ENCODE data around the gene ESAM. TPM values are rescaled to one million over a fixed set of nuclear protein-coding genes. Genes with fewer than 3 reads are reported as not detected.

ESAM gene
- total RNA-seq, 1 donor from 2014 or later: 465 TPM

DNA sequence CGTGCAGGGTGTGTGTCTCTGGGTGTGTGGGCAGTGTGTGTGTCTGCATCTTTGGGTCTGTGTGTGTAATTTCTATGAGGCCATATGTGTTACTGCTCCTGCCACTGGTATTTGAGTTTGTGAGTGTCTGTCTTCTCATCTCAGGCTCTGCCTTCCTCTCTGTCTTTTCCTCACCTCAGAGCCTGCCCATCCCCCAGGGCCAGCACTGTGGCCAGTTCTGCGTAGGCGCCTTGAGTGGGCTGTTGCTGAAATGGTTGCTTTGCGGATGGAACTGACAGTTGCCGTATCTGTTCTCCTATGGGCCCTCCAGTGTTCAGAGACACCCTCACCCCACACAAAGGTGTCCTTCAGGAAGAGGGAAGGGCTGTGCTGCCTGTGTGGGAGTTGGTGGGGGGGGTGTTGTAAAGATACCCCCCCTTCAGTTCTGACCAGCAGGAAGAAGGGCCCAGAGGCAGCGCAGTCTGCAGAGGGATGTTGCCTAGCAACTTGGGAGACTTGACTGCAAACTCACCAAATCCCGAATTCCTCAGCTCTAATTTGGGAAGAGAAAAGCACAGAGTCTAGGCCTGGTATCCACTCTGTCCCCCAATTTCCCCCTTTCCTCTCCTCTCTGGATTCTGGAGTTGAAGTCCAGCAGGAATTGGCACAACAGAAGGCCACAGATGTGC lies 24.3 kb downstream of the ESAM start:
- no peak for DNase-seq (ENCODE audit: extremely low read depth, low read depth, low spot score)

DNA sequence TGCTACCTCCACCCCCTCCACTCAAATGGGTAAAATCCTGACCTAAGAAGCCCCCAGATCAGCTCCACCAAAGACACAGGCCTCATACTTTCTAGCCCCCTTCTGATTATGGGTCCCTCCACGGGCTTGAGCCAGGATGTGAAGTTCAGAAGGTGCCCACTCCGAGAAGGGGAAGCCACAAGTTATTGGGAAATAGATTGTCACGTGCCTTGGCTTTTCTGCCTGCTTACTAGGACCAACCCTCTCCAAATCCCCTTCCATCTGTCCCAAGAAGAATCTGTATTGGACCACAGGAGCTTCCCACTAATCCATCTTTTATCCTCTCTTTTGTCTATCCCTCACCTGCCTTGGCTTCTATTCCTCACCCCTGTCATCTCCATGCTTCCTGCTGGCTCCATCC lies 25.4 kb downstream of the ESAM start:
- no peak for DNase-seq (ENCODE audit: extremely low read depth, low read depth, low spot score)

DNA sequence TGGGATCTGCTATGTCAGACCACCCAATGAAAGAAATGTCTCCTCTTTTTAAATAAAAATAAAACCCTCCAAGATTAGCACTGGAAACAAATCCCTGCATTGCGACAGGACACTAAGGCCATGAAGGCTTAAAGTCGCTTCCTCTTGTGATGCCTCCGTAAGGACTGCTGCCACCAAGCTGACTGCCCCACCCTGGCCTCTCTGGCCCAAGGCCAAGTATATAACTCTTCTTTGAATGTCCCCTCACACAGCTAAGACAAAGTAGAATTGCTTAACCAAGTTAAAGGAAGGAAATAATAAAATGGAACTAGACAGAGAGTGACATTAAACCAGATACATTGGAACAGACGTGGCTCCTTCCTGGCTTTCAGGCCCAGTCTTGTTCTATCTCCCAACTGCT lies 29.9 kb downstream of the ESAM start:
- no peak for DNase-seq (ENCODE audit: extremely low read depth, low read depth, low spot score)

DNA sequence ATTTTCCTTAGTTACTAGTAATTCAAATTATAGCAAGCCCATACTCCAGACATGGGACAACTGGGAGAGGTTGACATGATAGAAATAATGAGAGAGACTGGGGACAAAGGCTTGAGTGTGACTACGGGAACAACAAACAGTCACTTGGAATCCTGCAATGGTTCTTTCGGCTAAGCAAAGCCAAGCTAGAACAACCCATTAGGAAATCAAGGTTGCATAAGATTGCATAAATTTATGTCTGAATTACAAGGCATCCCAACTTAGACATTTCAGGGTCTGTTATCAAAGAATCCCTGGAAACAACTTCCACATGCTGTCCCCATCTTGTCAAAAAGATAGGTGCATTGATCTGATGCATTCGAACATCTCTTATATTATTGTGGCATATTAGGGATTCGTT lies 32.5 kb downstream of the ESAM start:
- DNase-seq (ENCODE audit: extremely low read depth, low read depth, low spot score): no peak

DNA sequence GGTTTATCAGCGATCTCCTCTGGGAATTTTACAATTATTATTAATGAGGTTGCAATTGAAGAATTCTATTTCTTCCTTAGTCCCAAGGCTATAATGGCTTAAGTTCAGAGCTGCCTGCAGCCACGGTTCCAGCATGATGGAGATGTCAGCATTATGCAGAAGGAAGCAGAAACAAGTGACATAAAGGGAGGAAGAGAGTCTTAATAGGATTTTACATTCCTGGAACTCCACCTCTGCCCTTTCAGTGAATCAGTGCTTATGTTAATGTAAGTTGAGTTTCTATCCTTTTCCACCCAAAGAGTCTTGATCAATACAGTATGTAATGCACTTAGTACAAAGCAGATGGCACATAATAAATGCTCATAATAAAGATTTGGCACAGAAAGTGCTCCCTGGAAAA lies 34.0 kb downstream of the ESAM start:
- no peak for DNase-seq (ENCODE audit: extremely low read depth, low read depth, low spot score)

DNA sequence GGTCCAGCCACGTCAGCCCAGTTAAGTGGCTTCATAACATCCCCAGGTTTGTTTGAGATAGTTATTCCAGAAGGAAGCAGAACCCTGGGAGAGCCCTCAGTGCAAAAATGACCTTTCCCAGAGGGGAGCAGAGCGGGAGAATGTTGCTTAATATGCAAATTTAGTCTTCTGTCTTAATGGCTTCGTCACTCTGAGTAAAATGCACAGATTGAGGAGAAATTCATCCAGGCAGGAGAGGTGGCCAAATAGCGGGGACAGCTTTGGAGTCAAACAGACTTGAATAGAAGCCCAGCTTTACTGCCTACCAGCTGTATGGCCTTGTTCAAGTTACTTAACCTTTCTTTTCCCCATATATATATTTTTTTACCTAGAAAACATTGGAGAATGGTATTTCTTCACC lies 34.6 kb downstream of the ESAM start:
- no peak for DNase-seq (ENCODE audit: extremely low read depth, low read depth, low spot score)

DNA sequence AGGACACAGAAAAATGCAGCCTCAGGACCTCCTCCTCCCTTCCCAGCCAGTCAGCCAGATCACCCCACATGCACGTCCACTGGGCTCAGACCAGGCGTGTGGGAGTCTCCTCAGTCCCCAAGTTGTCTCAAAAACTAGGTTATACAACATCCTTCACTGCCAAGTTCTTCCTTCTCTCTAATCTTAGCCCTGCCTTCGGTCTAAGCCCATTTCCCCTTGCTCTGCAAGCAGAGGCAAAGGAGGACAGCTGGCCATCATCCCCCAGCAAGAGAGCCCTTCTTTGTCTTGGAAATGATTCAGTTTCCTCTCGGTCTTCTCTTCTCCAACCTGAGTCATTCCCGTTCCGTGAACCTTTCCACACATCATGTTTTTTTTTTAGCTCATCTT lies 36.4 kb downstream of the ESAM start:
- no peak for DNase-seq (ENCODE audit: extremely low read depth, low read depth, low spot score)

DNA sequence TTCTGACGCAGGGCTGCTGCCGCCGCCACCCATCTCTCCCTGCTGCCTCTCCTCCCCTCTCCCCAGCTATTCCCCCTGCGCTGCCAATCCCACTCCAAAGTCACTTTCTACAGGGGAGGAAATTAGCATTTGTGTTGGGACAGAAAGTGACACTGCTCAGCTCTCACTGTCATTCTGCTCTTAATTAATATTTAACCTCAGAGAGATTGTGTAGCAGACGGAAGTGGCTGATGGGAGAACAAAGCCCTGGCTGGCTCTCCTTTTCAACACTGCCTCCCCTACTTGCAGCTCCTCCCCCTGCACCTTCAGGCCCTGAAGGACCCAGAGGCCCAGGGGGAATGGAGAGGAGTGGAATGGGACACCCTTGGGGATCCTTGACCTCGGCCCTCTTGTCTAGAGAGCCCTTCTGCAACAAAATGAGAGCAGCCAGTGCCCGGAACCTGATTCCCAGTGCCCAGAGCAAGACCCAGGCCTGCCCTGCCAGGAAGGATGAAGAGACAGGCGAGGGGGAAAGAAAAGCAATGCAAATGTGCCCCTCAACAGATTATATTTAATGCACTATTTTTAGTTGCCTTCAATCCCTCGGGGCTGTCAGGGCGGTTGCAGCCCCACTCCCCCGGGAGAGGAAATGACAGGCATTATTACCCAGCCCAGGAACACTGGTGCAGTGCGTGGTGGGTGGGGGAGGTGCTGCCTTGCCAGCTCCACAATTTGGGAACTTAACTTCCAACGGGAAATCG lies 36.9 kb downstream of the ESAM start:
- DNase-seq (ENCODE audit: extremely low read depth, low read depth, low spot score): no peak

DNA sequence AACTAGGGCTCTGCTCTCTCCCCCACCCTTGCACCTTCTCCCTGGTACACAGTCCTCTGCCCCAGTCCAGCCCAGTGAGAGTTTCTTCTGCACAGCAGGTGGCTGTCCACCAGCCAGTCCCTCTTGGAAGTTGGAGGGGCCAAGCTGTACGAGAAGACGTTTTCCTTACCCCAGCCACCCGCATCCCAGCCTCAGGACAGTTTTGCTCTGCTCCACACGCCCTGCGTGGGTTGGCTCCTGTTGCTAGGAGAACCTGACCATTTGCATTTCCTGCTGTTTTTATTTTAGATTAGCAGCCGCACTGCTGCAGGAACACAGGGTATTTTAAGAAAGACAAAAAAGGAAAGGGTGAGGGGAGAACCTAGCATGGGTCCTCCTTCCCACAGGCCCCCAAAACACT lies 39.9 kb downstream of the ESAM start:
- no peak for DNase-seq (ENCODE audit: extremely low read depth, low read depth, low spot score)

DNA sequence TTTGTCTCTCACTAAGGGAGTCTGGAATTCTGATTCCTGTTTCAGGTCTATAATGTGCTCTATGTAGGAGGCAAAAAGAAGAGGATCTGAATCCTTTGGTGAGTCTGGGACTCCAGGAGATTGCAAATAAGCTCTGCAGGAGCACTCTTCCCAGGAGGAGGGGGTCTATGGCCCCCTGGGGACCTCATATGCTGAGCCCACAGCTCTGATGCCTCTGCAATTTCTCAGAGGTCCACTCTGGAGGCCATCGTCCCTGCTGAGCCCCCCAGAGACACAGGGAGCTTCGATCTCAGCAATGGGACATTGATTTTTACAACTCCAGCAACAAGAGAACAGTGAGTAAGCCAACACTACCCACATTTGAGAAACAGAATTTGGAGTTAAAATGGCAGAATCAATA lies 42.6 kb downstream of the ESAM start:
- no peak for DNase-seq (ENCODE audit: extremely low read depth, low read depth, low spot score)

DNA sequence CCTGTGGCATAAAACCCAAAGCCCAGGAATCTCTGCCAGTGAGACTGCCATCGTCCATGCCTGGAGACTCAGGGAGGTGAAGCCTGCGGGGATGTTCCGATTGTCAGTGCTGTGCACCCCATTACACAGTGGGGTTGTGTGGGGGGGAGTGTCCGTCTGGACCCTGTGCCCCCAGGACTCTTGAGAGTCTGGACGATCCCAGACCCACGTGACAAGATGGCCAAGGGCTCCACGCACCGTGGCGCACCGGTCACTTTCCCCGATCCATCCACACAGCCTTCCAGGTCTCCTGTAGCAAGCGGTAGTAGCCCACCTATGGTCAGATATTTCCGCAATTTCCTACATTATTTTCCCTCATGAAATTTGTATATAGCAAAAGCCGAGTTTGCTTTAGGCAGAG lies 43.3 kb downstream of the ESAM start:
- DNase-seq (ENCODE audit: extremely low read depth, low read depth, low spot score): no peak

DNA sequence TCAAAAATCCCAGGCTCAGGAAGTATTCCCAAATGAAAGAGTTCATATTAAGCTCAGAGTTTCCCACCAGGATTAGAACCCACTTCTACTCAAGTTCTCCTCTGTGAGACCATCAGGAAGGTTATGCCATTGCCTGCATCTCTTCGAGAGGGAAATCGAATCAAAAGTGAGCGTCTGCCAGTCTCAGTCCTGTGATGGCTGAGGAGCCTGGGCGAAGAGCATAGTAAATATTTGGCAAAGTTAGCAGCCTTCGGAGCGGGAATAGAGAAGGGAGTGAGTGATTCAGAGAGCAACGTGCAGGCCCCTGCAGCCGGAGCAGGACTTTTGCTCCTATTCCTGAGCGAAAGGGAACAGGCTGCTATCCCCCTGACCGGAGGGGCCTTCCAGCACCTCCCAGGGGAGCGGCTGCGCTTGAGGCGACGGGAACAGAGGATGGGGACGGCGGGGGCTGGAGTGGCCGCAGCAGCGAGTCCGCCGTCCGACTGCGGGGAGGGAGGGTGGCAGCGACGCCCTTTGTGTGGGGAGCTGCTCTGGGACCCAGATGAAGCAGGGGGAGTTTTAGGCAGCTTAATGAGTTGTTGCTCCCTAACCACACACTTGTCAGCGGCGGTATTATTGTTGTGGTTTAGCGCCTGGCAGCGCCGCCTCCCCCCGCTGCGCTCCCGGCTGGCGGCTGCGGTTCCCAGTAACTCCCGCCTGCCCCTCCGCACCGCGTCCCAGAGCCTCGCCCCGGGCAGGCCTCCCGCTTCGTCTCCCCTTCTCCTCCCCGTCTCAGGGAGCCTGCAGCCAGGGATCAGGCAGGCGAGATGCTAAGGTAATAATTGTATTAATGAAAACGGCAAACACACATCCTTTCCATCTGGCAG lies 44.1 kb downstream of the ESAM start:
- DNase-seq (ENCODE audit: extremely low read depth, low read depth, low spot score): no peak

DNA sequence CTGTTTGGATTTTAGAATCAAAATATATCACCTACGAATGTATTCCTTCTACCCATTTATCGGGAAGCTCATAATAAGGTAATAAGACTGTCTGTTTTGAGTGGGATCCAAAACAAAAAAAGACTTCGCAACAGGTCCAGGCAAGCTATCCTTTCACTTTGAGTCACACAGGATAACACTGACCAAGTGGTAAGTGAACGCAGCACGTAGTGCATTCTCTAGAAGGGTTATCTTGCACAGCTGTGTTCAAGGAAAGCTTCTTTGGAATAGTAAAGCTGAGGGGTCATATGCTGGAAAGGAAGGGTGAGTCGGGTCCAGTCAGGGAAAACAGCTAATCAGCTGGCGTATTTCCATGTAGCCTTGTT lies 44.7 kb downstream of the ESAM start:
- no peak for DNase-seq (ENCODE audit: extremely low read depth, low read depth, low spot score)

DNA sequence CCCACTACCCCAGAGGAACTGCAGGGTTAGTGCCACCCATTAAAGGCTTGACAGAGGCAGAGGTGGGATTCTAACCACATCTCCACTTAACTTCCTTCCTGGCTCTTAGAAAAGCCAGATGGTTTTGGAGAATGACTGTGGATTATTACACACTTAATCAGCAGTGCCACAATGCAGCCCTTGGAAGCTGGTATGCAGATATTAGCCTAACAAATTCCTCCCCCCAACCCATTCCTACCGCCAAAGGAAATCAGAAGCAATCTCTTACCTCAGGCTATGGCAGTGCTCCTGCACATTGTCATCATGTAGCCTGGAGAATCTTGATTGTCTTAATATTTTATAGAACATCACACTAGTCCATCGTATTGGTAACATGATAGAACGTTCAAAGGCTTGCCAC lies 45.5 kb downstream of the ESAM start:
- DNase-seq (ENCODE audit: extremely low read depth, low read depth, low spot score): no peak

DNA sequence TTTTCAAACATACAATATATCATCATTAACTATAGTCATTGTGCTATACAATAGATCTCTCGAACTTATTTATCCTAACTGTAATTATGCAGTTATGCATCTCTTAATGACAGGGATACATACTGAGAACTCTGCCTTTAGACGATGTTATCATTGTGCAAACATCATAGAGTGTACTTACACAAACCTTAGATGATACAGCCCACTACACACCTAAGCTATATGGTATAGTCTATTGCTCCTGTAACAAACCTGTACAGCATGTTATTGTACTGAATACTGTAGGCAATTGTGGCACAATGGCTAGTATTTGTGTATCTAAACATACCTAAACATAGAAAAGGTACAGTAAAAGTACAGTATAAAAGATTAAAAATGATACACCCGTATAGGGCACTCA lies 49.7 kb downstream of the ESAM start:
- DNase-seq (ENCODE audit: extremely low read depth, low read depth, low spot score): no peak

DNA sequence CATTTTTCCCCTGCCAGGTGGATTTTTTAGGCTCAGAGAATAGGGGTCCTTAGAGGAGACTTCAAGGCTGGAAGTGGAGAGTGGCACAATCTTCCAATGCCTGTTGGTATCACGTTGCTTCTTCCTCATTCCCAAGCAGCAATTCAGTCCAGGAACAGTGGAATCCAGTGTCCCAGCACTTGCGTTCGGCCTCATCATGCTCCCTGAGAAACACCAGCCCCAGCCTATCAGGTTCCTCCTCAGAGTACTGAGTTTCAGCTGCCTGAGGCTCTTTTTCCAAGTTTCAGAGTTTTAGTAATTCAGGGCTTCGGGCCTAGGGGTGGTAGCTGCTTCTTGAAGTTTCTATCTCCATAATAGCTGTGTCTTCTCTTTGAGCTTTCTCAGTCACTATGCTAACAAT lies 54.3 kb downstream of the ESAM start:
- DNase-seq (ENCODE audit: extremely low read depth, low read depth, low spot score): no peak

Other genes with a start within 250 kb of the ESAM start
- not detected in 2 replicates for gene OR8B12, start 218.6 kb downstream of the ESAM start, total RNA-seq
- not detected in 2 replicates for gene OR8A1, start 192.3 kb downstream of the ESAM start, total RNA-seq
- not detected in 2 replicates for gene PANX3, start 150.9 kb downstream of the ESAM start, total RNA-seq
- 12.4 and 20.5 TPM in 2 replicates for gene TBRG1, start 139.4 kb downstream of the ESAM start, total RNA-seq
- gene SIAE, start 88.6 kb downstream of the ESAM start, total RNA-seq: 39.5 and 53.8 TPM in 2 replicates
- 6.9 and 11.1 TPM in 2 replicates for gene SPA17, start 88.4 kb downstream of the ESAM start, total RNA-seq
- gene NRGN, start 22.3 kb downstream of the ESAM start, total RNA-seq: 10.6 and 14.4 TPM in 2 replicates
- gene VSIG2, start 10.0 kb downstream of the ESAM start, total RNA-seq: 1.1 TPM in 1 of 2 replicates, not detected in the other
- gene MSANTD2, start 38.1 kb upstream of the ESAM start, total RNA-seq: 10.1 and 17.4 TPM in 2 replicates
- 9.7 and 11.2 TPM in 2 replicates for gene ROBO3, start 103.1 kb upstream of the ESAM start, total RNA-seq
- gene ROBO4, start 135.6 kb upstream of the ESAM start, total RNA-seq: 605 and 785 TPM in 2 replicates
- 0.18 TPM in 1 of 2 replicates, not detected in the other for gene HEPN1, start 157.0 kb upstream of the ESAM start, total RNA-seq
- gene HEPACAM, start 173.8 kb upstream of the ESAM start, total RNA-seq: not detected in 2 replicates
- gene CCDC15, start 191.9 kb upstream of the ESAM start, total RNA-seq: 2.0 and 2.5 TPM in 2 replicates